GM12878 (cell line): ENCODE results near the gene RASIP1. TPM values are rescaled to one million over a fixed set of nuclear protein-coding genes. Genes with fewer than 3 reads are reported as not detected.
A peak's percentile ranks its signal among the peaks of the same experiment; 100 is the strongest.

Experiments used
- BACH1 ChIP-seq: fragments of 450-650 bp; IDR thresholded peaks from 2 replicates; pipeline ENCODE4 v1.6.1; 2017; ENCODE audit warnings: mild to moderate bottlenecking, borderline replicate concordance
- BHLHE40 ChIP-seq, 2 experiments: fragments of 450-650 bp in 1 of 2; IDR thresholded peaks; 2 replicates each; pipeline ENCODE4 v1.6.1; 2011 to 2017; ENCODE audit warnings: low read depth in 2 of 2, borderline replicate concordance in 1 of 2, improper control_type of control experiment in 1 of 2, low read length in 1 of 2, mild to moderate bottlenecking in 1 of 2
- KLF5 ChIP-seq: fragments of 450-650 bp; IDR thresholded peaks from 2 replicates; pipeline ENCODE4 v1.6.1; 2014; ENCODE audit warnings: mild to moderate bottlenecking; ENCODE audit not compliant: partially characterized antibody
- LARP7 ChIP-seq: fragments of 450-650 bp; IDR thresholded peaks from 2 replicates; pipeline ENCODE4 v1.6.1; 2017; ENCODE audit warnings: mild to moderate bottlenecking
- SMC3 ChIP-seq: IDR thresholded peaks from 2 replicates; pipeline ENCODE4 v1.6.1; 2011; ENCODE audit warnings: low read length, improper control_type of control experiment, borderline replicate concordance
- STAT1 ChIP-seq: fragments of 450-650 bp; conservative IDR thresholded peaks from 2 replicates; pipeline ENCODE4 v1.6.1; 2014; ENCODE audit warnings: antibody characterized with exemption, mild to moderate bottlenecking
- SUZ12 ChIP-seq: fragments of 200-600 bp; sonication (generic); IDR thresholded peaks from one replicate; pipeline ENCODE4 v1.6.1; 2018; ENCODE audit warnings: antibody characterized with exemption, mild to moderate bottlenecking; ENCODE audit not compliant: unreplicated experiment
- polyA plus RNA-seq, 11 experiments: library from polyadenylated mRNA; depleted of rRNA in 4 of 11; unstranded in 6 of 11; stranded (reverse) in 5 of 11; fragments of >200 nt; fragmentation: Nextera tagmentation in 4 of 11; fragmentation: Illumina TruSeq in 1 of 11; extraction: Ambion mirVana in 4 of 11; extraction: Trizol in 1 of 11; gene quantifications; 1 replicate in 1 of 11; 2 replicates in 10 of 11; pipeline versions ENCODE4 v1.2.1 to v1.2.3, GENCODE V29; 2011 to 2016; ENCODE audit warnings: inconsistent platforms in 2 of 11, missing spikeins in 2 of 11, low read depth in 1 of 11
- total RNA-seq, 4 experiments: library from RNA; depleted of rRNA in 3 of 4; stranded (reverse); fragments of >200 nt in 3 of 4; fragmentation: Illumina TruSeq in 1 of 4; extraction: Trizol in 1 of 4; gene quantifications; 2 replicates each; pipeline versions ENCODE4 v1.2.1 to v1.2.3, GENCODE V29; 2013 to 2021
- TF ChIP-seq, protein P1 (sequence below): fragments of 150-350 bp; IDR thresholded peaks from 2 replicates; pipeline ENCODE4 v1.6.1; 2016; ENCODE audit warnings: low read depth, low read length
- TF ChIP-seq, protein P2 (sequence below): fragments of 450-650 bp; IDR thresholded peaks from 2 replicates; pipeline ENCODE4 v1.6.1; 2017; ENCODE audit warnings: mild to moderate bottlenecking, moderate library complexity

Gene RASIP1
- total and polyA plus RNA-seq, 10 of the 15 experiments (the other 5 are each of a cell fraction or from before 2014, with no cell fraction given): 0.08 TPM; not detected in 9

DNA sequence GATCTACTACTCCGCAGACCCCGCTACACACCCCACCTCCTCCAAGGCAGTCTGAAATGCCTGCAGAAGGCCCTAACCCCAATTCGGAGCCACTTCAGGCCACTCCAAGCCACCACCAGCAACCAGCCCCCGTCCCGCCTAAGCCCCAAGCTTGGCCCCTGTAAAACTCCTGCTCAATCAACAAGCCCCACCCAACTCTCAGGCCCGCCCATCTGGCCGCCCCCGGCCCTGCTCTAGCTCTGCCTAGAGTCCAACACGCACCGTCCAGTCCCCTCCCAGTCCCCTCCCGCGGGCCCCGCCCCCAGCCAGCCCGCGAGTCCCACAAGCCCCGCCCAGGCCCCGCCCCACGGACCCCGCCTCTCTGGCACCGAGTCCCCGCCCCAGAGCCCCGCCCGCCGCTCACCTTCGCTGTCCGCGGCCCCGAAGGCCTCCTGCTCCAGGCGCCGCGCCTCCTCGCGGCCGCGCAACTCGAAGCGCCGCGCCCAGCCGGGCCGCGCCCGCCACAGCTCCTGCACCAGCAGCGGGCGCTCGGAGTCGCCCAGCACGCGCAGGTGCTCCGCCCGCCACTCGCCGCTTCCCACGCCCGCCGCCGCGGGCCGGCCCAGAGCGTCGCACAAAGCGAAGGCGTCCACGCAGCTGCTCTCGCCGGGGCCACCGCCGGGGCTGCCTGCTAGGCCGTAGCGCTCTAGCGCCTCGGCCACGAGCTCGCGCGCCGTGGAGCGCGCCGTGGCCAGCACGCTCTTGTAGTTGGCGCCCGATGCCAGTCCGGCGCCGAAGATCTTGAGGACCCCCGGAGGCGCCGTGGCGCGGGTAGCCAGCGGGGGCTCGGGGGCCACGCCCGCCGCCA is 1.6 kb downstream of the RASIP1 start (continued):
- TF ChIP-seq, protein P1, sequence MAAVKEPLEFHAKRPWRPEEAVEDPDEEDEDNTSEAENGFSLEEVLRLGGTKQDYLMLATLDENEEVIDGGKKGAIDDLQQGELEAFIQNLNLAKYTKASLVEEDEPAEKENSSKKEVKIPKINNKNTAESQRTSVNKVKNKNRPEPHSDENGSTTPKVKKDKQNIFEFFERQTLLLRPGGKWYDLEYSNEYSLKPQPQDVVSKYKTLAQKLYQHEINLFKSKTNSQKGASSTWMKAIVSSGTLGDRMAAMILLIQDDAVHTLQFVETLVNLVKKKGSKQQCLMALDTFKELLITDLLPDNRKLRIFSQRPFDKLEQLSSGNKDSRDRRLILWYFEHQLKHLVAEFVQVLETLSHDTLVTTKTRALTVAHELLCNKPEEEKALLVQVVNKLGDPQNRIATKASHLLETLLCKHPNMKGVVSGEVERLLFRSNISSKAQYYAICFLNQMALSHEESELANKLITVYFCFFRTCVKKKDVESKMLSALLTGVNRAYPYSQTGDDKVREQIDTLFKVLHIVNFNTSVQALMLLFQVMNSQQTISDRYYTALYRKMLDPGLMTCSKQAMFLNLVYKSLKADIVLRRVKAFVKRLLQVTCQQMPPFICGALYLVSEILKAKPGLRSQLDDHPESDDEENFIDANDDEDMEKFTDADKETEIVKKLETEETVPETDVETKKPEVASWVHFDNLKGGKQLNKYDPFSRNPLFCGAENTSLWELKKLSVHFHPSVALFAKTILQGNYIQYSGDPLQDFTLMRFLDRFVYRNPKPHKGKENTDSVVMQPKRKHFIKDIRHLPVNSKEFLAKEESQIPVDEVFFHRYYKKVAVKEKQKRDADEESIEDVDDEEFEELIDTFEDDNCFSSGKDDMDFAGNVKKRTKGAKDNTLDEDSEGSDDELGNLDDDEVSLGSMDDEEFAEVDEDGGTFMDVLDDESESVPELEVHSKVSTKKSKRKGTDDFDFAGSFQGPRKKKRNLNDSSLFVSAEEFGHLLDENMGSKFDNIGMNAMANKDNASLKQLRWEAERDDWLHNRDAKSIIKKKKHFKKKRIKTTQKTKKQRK: no peak
- TF ChIP-seq SUZ12: no peak
- TF ChIP-seq STAT1: no peak
- 0 out of 2 replicates have a peak, but pooled peaks have one; percentile 23 for TF ChIP-seq SMC3
- peak in 1 of 2 experiments; percentile 77; a peak in 2 of 4 replicates for TF ChIP-seq BHLHE40 (IDR thresholded peaks at IDR 0.05; ENCODE audit: borderline replicate concordance in 1 of 2, low read depth in 2 of 2, low read length in 1 of 2)
- TF ChIP-seq LARP7: peak; percentile 70
- no peak for TF ChIP-seq KLF5
- TF ChIP-seq BACH1: peak; percentile 26; the same call in 1 of the 2 replicates
- TF ChIP-seq, protein P2, sequence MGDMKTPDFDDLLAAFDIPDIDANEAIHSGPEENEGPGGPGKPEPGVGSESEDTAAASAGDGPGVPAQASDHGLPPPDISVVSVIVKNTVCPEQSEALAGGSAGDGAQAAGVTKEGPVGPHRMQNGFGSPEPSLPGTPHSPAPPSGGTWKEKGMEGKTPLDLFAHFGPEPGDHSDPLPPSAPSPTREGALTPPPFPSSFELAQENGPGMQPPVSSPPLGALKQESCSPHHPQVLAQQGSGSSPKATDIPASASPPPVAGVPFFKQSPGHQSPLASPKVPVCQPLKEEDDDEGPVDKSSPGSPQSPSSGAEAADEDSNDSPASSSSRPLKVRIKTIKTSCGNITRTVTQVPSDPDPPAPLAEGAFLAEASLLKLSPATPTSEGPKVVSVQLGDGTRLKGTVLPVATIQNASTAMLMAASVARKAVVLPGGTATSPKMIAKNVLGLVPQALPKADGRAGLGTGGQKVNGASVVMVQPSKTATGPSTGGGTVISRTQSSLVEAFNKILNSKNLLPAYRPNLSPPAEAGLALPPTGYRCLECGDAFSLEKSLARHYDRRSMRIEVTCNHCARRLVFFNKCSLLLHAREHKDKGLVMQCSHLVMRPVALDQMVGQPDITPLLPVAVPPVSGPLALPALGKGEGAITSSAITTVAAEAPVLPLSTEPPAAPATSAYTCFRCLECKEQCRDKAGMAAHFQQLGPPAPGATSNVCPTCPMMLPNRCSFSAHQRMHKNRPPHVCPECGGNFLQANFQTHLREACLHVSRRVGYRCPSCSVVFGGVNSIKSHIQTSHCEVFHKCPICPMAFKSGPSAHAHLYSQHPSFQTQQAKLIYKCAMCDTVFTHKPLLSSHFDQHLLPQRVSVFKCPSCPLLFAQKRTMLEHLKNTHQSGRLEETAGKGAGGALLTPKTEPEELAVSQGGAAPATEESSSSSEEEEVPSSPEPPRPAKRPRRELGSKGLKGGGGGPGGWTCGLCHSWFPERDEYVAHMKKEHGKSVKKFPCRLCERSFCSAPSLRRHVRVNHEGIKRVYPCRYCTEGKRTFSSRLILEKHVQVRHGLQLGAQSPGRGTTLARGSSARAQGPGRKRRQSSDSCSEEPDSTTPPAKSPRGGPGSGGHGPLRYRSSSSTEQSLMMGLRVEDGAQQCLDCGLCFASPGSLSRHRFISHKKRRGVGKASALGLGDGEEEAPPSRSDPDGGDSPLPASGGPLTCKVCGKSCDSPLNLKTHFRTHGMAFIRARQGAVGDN: peak; percentile 51
